LNCaP clone FGC (cell line): Measurements from ENCODE around the gene NPFF.

Source experiments
- DNase-seq: peaks from one replicate; pipeline ENCODE4 v3.0.0-alpha.2; 2011; ENCODE audit warnings: low read depth
- H3K4me3 ChIP-seq: 2 replicates; pipeline ENCODE4 v1.5.1; 2011; ENCODE audit warnings: mild to moderate bottlenecking, low read depth, low read length, control low read depth
- CTCF ChIP-seq: IDR thresholded peaks from 2 replicates; pipeline ENCODE4 v1.5.1; 2012; ENCODE audit warnings: mild to moderate bottlenecking; ENCODE audit not compliant: control insufficient read depth, insufficient read depth; ENCODE audit errors: extremely low read depth

Gene NPFF

GRCh38 chr12:53505086-53505485 lies 2.2 kb downstream of the NPFF start:
- no peak for DNase-seq
- TF ChIP-seq CTCF, result no peak
- no peak overlapping the region for H3K4me3 ChIP-seq

GRCh38 chr12:53504004-53504920 lies 3.0 kb downstream of the NPFF start:
- no peak for TF ChIP-seq CTCF

GRCh38 chr12:53502983-53503728 lies 4.1 kb downstream of the NPFF start:
- no peak for DNase-seq
- H3K4me3 ChIP-seq, result no peak overlapping the region
- TF ChIP-seq CTCF, result no peak

More at GRCh38 chr12:53504004-53504920, 3.0 kb downstream of the NPFF start:
- DNase-seq, result no peak
- H3K4me3 ChIP-seq, result no peak overlapping the region

- H3K4me3 ChIP-seq, result peak overlapping the region; percentile 81
- DNase-seq, result no peak
These were observed 5.0 kb downstream of the NPFF start for GRCh38 chr12:53502331-53502730.

GRCh38 chr12:53501615-53502181 lies 5.6 kb downstream of the NPFF start:
- DNase-seq, result no peak
- TF ChIP-seq CTCF, result no peak

More at GRCh38 chr12:53502331-53502730, 5.0 kb downstream of the NPFF start:
- no peak for TF ChIP-seq CTCF

GRCh38 chr12:53500776-53501614 lies 6.3 kb downstream of the NPFF start, which contains the start of gene TARBP2:
TARBP2 (plus strand) TSS chr12:53501283; CDS start chr12:53501409, 126 bp downstream.
- DNase-seq, result peak; percentile 99
- peak within 1 kb of the TSS; percentile 81 for H3K4me3 ChIP-seq
- TF ChIP-seq CTCF, result no peak

More at GRCh38 chr12:53501615-53502181, 5.6 kb downstream of the NPFF start:
- peak overlapping the region; percentile 81 for H3K4me3 ChIP-seq
